Glomerular visceral epithelial cell (primary cell): ENCODE data around the gene TMEM62.

Experiments
- DNase-seq: peaks from one replicate; pipeline ENCODE4 v3.0.0-alpha.2; 2016; ENCODE audit errors: extremely low spot score

The TMEM62 gene

GRCh38 chr15:43232289-43232874 is 99.0 kb downstream of the TMEM62 start:
- no peak for DNase-seq
